HG03575 (cell line): Measurements from ENCODE around the gene SELENOM.
"Not testable (repeated sequence)": the region's sequence is repeated elsewhere in the genome, so short reads cannot be mapped to it uniquely, and the experiment has no call there.

Source experiments
- ATAC-seq: cut with Tn5 transposase; IDR thresholded peaks from one replicate; pipeline ENCODE4 v1.9.1; 2021; ENCODE audit not compliant: unreplicated experiment, insufficient number of reproducible peaks, low FRiP score; ENCODE audit errors: extremely low read depth

The SELENOM gene

GRCh38 chr22:31118046-31118820 lies 10.9 kb upstream of the SELENOM start:
- no peak for ATAC-seq

DNA sequence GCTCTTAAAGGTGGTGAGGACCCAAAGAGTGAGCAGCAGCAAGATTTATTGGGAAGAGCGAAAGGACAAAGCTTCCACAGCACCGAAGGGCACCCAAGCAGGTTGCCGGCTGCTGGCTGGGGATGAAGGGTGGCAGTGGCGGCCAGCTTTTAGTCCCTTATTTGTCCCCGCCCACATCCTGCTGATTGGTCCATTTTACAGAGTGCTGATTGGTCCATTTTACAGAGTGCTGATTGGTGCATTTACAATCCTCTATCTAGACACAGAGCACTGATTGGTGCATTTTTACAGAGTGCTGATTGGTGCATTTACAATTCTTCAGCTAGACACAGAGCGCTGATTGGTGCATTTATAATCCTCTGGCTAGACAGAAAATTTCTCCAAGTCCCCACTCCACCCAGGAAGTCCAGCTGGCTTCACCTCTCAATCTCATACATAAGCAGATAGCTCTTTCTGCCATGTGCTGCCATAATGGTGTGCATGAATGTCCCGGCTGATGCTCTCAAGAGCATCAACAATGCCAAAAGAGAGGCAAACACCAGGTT lies 5.3 kb upstream of the SELENOM start:
- not testable (repeated sequence) for ATAC-seq

DNA sequence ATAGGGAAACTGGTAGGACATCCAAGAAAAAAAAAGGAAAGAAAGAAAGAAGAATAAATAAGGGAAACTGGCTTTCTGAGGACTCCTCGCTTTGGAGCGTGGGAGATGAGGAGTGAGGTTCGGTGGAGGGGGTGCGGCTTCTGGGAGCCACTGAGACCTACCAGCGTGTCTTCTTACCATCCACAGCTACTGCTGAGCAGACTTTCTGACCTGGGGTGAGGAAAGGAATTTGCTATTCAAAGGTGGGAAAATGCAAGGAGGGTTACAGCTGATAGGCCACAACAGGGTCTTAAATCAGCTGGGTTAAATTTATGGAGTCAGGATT lies 488 bp upstream of the SELENOM start:
- no peak for ATAC-seq

- ATAC-seq = no peak
These were observed 614 bp downstream of the SELENOM start for GRCh38 chr22:31106731-31107177.

- no peak for ATAC-seq
These were observed 1.3 kb downstream of the SELENOM start for GRCh38 chr22:31106001-31106571.

DNA sequence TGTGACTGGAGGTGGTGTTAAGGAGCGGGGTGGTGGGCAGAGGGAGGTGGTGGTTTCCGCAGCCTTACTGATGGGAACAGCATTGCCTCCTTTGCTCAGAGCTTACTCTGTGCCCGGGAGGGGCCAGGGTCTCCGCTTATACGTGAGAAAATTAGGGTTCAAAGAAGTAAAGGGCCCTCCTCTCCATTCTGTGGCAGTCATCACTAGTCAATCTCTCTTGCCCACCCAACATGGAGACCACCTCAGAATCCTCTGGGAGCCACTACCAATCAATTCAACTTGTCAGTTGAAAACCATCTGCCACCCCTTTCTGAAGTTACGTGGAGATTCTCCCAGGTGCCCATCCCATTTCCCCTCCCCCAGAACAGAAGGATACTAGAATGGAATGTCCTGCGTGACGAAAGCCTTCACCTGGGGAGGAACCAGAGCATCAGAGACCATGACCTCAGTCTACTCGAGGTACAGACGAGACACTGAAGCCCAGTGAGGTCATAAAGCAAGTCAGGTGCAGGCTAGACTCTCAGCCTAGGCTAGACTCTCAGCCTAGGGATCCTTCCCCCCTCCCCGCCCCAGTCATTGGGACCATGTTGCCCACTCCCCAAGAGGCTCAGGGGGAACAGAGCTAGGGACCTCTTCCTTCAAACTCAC lies 2.0 kb downstream of the SELENOM start:
- ATAC-seq = no peak

DNA sequence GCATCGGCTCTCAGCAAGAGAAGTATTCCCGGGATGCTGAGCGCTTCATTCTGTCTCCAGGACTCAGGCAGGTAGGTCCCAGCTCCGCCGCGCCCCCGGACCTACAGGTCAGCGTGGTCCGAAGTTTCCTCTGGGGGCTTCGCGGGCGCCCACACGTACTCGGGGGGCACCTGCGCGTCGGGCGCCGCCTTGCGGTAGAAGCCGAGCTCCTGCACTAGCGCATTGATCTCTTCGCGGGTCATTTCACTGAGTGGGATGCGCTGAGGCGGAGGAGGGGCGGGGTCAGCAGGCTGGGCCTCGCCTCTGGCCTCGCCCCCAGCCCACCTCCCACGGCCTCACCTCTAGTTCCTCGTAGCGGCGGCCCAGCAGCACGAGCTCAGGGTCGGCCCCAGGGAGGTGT lies 2.5 kb downstream of the SELENOM start:
- no peak for ATAC-seq

DNA sequence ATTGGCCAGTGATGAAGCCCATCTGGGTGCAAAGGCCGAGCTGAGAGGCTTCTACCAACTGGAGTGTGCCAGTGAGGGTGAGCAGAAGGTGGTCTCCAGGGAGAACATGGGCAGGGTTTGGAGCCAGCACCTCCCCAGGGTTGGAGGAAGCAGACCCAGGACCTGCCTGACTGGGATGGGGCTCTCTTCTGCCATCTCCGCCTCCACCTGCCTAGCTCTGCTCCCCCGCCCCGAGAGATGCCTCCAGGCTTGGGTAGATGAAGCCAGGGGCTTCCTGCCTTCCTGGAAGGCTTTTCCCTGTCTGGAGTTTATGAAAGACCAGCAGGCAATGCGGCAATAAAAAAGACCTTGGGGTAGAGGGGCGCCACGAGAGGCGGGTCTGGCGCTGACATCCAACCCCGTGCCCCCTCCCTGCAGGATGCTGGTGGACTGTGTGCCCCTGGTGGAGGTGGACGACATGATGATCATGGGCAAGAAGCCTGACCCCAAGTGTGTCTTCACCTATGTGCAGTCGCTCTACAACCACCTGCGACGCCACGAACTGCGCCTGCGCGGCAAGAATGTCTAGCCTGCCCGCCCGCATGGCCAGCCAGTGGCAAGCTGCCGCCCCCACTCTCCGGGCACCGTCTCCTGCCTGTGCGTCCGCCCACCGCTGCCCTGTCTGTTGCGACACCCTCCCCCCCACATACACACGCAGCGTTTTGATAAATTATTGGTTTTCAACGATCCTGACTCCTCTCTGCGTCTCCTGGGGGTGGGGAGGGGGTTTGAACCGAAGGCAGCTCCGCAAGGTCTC lies 3.3 kb downstream of the SELENOM start:
- no peak for ATAC-seq

DNA sequence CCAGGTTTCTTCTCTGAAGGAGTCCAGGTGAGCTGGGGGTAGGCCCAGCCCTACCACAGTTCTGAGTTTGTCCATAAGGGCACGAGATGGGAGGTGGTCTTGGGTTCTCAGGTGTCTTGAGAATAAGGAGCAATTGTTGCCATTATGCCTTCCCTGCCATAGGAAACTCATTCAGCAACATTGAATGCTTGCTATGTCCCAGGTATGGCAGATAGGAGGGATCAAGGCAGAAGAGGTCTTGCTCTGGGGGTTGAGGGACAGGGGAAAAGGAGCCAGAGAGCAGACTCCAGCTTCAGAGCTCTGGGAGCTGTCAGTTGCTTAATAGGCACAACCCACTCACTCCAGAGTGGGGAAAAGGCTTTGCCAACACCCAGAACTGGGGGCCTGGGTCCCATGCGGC lies 4.3 kb downstream of the SELENOM start:
- no peak for ATAC-seq

- ATAC-seq = no peak
These were observed 4.8 kb downstream of the SELENOM start for GRCh38 chr22:31102441-31103081.

GRCh38 chr22:31100762-31101525 lies 6.4 kb downstream of the SELENOM start:
- no peak for ATAC-seq

DNA sequence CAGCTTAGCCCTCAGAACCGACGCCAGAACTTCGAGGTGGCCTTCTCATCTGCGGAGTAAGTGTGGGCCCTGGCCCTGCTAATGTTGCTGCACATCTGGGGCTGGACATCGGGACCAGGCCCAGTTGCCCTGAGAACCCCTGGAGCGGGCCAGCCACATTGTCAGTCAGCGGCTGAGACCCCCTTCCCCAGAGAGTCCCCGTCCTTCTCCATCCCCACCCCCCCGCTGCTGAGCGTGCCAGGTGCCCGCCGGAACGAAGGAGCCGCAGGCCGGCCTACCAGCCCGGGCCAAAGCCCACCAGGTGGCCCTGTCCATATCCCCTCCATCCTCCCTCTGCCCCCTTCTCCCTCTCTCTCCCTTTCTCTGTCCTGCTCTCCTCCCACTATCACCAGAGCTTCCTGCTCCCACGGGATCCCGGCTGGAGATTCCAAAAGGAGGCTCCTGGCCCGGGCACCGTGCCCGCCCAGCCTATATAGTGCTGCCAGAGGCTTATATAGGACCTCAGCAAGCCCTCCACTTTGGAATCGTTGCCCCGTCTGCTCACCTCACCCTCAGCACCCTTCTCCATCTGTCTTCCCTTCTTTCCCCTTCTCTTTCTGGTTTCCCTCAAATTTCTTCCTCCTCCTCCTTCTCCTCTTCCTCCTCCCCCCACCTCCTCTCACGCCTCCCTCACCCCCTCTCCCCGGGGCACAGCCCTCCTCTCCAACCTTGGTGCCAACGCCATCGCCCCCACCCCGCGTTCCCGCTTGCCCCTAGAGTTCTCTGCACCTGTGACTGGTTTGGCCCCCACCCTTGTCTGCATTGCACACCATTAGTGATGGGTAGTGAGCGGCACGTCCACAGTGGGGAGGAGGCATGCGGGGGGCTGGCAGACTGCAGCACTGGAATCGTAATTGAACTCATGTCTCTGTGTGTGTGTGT lies 7.3 kb downstream of the SELENOM start:
- no peak for ATAC-seq

DNA sequence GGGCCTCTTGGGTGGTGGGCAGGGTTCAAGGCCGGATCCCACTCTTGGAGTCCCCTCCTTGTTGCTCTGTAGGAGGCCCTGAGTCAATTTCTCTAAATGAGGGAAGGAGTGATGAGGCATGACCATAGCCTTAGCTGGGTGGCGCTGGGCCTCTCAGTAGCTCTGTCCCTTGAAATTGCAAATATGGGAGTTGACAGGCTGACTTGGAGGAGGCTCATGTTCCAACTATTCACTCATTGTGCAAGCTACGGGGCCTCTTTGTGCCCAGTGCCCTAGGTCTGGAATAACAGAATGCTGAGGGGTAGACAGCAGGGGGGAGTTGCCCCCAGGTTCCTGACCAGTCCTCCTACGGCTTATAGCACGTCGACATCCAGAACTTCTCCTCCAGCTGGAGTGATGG lies 8.0 kb downstream of the SELENOM start:
- ATAC-seq = no peak

DNA sequence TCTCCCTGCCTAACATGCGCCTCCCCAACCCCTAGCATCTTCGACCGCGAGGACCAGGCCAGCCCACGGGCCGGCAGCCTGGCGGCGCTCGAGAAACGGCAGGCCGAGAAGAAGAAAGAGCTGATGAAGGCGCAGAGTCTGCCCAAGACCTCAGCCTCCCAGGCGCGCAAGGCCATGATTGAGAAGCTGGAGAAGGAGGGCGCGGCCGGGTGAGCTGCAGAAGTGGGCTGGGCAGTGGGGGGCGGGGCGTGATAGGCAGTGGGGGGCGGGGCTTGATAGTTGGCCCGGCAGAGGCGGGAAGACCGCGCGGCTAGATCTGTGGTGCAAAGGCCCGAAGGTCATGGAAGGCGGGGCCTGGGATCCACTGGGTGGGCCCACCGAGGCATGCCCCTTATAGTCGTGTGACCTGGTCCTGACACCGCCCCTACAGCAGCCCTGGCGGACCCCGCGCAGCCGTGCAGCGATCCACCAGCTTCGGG lies 8.7 kb downstream of the SELENOM start:
- no peak for ATAC-seq

DNA sequence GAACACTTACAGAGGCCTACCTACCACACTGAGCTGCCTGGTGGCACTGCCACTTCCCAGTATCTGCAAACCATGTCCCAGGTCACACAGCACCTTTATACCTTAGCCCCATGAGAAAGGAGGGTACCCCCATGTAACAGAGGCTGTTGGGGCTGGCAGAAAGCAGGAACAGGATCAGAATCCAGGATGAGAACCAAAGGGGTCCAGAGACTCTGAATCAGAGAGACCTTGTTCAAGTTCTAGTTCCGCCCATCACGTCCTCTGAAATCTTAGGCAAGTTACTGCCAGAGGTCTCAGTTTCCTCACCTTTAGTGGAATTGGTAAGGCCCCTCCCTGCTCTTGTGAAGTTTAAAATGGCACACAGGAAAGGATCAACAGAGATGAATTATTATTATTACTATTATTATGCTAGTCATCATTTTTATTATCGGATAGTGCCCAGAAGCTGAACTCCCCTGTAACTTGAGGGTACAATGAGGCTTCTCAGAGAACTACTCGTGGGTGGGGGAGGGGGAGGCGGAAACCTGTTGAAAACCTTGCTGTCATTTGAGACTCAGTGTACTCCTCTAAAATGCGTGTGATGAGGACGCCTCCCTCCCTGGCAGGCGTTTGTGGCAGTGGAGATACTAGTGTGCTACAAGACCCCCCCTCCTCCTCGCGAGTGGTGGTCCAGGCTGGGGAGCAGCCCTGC lies 9.3 kb downstream of the SELENOM start:
- ATAC-seq = no peak

DNA sequence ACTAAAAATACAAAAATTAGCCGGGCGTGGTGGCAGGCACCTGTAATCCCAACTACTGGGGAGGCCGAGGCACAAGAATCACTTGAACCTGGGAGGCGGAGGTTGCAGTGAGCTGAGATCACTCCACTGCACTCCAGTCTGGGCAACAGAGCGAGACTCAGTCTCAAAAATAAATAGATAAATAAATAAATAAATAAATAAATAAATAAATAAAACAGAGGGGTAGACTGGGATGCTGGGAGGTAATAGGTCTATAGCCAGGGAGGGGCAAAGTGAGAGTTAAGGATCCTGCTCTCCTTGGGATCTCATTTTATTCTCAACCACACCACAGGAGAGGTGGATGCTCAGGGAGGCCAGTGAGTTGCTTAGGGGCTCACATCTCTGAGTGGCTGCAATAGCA lies 9.8 kb downstream of the SELENOM start:
- not testable (repeated sequence) for ATAC-seq
